COLO829 (cell line): ENCODE data around the gene SLC2A4.

ENCODE experiments used
- DNase-seq: peaks from one replicate; pipeline ENCODE4 v3.0.0; 2012; ENCODE audit warnings: low spot score

Gene SLC2A4

GRCh38 chr17:7279448-7279847 is 2.1 kb upstream of the SLC2A4 start:
- no peak for DNase-seq

- peak; percentile 95 for DNase-seq
These were observed 922 bp upstream of the SLC2A4 start for GRCh38 chr17:7280519-7281073.

GRCh38 chr17:7281953-7282751 is 634 bp downstream of the SLC2A4 start:
- DNase-seq: no peak

- DNase-seq: no peak
These were observed 1.3 kb downstream of the SLC2A4 start for GRCh38 chr17:7282752-7283321.

- no peak for DNase-seq
These were observed 2.1 kb downstream of the SLC2A4 start for GRCh38 chr17:7283471-7284216.

- DNase-seq: no peak
These were observed 3.4 kb downstream of the SLC2A4 start for GRCh38 chr17:7284911-7285310.

- DNase-seq: no peak
These were observed 4.2 kb downstream of the SLC2A4 start for GRCh38 chr17:7285679-7286078.

GRCh38 chr17:7289256-7290032 is 7.9 kb downstream of the SLC2A4 start:
- DNase-seq: no peak

GRCh38 chr17:7290166-7290565 is 8.6 kb downstream of the SLC2A4 start:
- DNase-seq: no peak

GRCh38 chr17:7290685-7291084 is 9.2 kb downstream of the SLC2A4 start:
- no peak for DNase-seq

- no peak for DNase-seq
These were observed 10.7 kb downstream of the SLC2A4 start for GRCh38 chr17:7292194-7292593.

GRCh38 chr17:7292729-7293128 is 11.2 kb downstream of the SLC2A4 start:
- DNase-seq: no peak

- DNase-seq: no peak
These were observed 11.6 kb downstream of the SLC2A4 start for GRCh38 chr17:7293159-7293558.

GRCh38 chr17:7293816-7294613 is 12.5 kb downstream of the SLC2A4 start:
- DNase-seq: no peak

- DNase-seq: peak; percentile 62
These were observed 13.2 kb downstream of the SLC2A4 start, which contains the start of gene YBX2 for GRCh38 chr17:7294614-7295153. YBX2 (minus strand) TSS chr17:7294639; CDS start chr17:7294500, 139 bp downstream.

GRCh38 chr17:7295230-7296180 is 14.0 kb downstream of the SLC2A4 start:
- no peak for DNase-seq

GRCh38 chr17:7296189-7296861 is 14.8 kb downstream of the SLC2A4 start:
- DNase-seq: peak; percentile 70

GRCh38 chr17:7304179-7304578 is 22.7 kb downstream of the SLC2A4 start:
- no peak for DNase-seq
